H9 (cell line): Measurements from ENCODE around the gene KLK15. TPM values are rescaled to one million over a fixed set of nuclear protein-coding genes. Genes with fewer than 3 reads are reported as not detected.

Experiments
- DNase-seq: peaks from one replicate; pipeline ENCODE4 v3.0.0-alpha.2; 2017
- H2AFZ ChIP-seq: one replicate; pipeline ENCODE4 v1.6.1; 2013; ENCODE audit warnings: mild to moderate bottlenecking, low read length, control low read depth, moderate library complexity
- H2AK5ac ChIP-seq: 2 replicates; pipeline ENCODE4 v1.6.1; 2013; ENCODE audit warnings: low read length, control low read depth, mixed read lengths; ENCODE audit not compliant: insufficient read length
- H2BK120ac ChIP-seq: one replicate; pipeline ENCODE4 v1.6.1; 2013; ENCODE audit warnings: low read depth, mild to moderate bottlenecking, low read length, control low read depth, inconsistent platforms; ENCODE audit not compliant: poor library complexity, severe bottlenecking
- H2BK12ac ChIP-seq: 2 replicates; pipeline ENCODE4 v1.6.1; 2013; ENCODE audit warnings: low read length, control low read depth, mixed read lengths, low read depth; ENCODE audit not compliant: insufficient read length
- H2BK15ac ChIP-seq: 2 replicates; pipeline ENCODE4 v1.6.1; 2013; ENCODE audit warnings: low read depth, low read length, control low read depth
- H2BK20ac ChIP-seq: one replicate; pipeline ENCODE4 v1.6.1; 2013; ENCODE audit warnings: low read depth, mild to moderate bottlenecking, low read length, control low read depth, inconsistent platforms; ENCODE audit not compliant: poor library complexity, severe bottlenecking
- H2BK5ac ChIP-seq: 2 replicates; pipeline ENCODE4 v1.6.1; 2013; ENCODE audit warnings: low read length, control low read depth, mixed read lengths; ENCODE audit not compliant: insufficient read length
- H3K14ac ChIP-seq: 2 replicates; pipeline ENCODE4 v1.6.1; 2013; ENCODE audit warnings: low read length, control low read depth; ENCODE audit not compliant: insufficient read depth
- H3K18ac ChIP-seq: 2 replicates; pipeline ENCODE4 v1.6.1; 2013; ENCODE audit warnings: low read depth, mild to moderate bottlenecking, mixed read lengths, low read length, control low read depth; ENCODE audit not compliant: insufficient read length
- H3K23ac ChIP-seq: 2 replicates; pipeline ENCODE4 v1.6.1; 2013; ENCODE audit warnings: low read length, control low read depth, mixed read lengths, low read depth; ENCODE audit not compliant: insufficient read length
- H3K23me2 ChIP-seq: 2 replicates; pipeline ENCODE4 v1.6.1; 2013; ENCODE audit warnings: low read depth, mild to moderate bottlenecking, mixed read lengths, low read length, control low read depth; ENCODE audit not compliant: insufficient read length, poor library complexity, severe bottlenecking
- H3K27ac ChIP-seq: 2 replicates; pipeline ENCODE4 v1.5.1; 2013; ENCODE audit warnings: low read length, control low read depth, mixed read lengths, low read depth; ENCODE audit not compliant: insufficient read length
- H3K27me3 ChIP-seq: 2 replicates; pipeline ENCODE4 v1.6.1; 2013; ENCODE audit warnings: low read length, control low read depth, inconsistent platforms; ENCODE audit not compliant: insufficient read depth
- H3K4ac ChIP-seq: 2 replicates; pipeline ENCODE4 v1.6.1; 2013; ENCODE audit warnings: low read depth, mild to moderate bottlenecking, control low read depth, inconsistent platforms, low read length, moderate library complexity
- H3K4me1 ChIP-seq: 2 replicates; pipeline ENCODE4 v1.6.1; 2013; ENCODE audit warnings: low read length, control low read depth, inconsistent platforms; ENCODE audit not compliant: insufficient read depth
- H3K4me2 ChIP-seq: 2 replicates; pipeline ENCODE4 v1.6.1; 2013; ENCODE audit warnings: low read length, control low read depth, mixed read lengths; ENCODE audit not compliant: insufficient read length, insufficient read depth
- H3K56ac ChIP-seq: 2 replicates; pipeline ENCODE4 v1.6.1; 2013; ENCODE audit warnings: low read depth, mild to moderate bottlenecking, mixed read lengths, low read length, control low read depth; ENCODE audit not compliant: insufficient read length
- H3K79me1 ChIP-seq: 2 replicates; pipeline ENCODE4 v1.6.1; 2013; ENCODE audit warnings: low read depth, mild to moderate bottlenecking, moderate library complexity, low read length, control low read depth, inconsistent platforms; ENCODE audit not compliant: insufficient read depth, poor library complexity, severe bottlenecking
- H3K79me2 ChIP-seq: 2 replicates; pipeline ENCODE4 v1.6.1; 2013; ENCODE audit warnings: low read length, control low read depth, inconsistent platforms; ENCODE audit not compliant: insufficient read depth
- H3K9ac ChIP-seq: 2 replicates; pipeline ENCODE4 v1.6.1; 2013; ENCODE audit warnings: low read length, control low read depth, mixed read lengths; ENCODE audit not compliant: insufficient read length; ENCODE audit errors: extremely low read depth
- H3K9me3 ChIP-seq: one replicate; pipeline ENCODE4 v1.6.1; 2013; ENCODE audit warnings: low read depth, low read length, inconsistent platforms; ENCODE audit not compliant: control insufficient read depth
- H3T11ph ChIP-seq: one replicate; pipeline ENCODE4 v1.6.1; 2013; ENCODE audit warnings: mild to moderate bottlenecking, low read length, control low read depth, inconsistent platforms
- H4K20me1 ChIP-seq: one replicate; pipeline ENCODE4 v1.6.1; 2013; ENCODE audit not compliant: control insufficient read depth, insufficient read length, insufficient read depth
- H4K5ac ChIP-seq: 2 replicates; pipeline ENCODE4 v1.6.1; 2013; ENCODE audit warnings: low read depth, mild to moderate bottlenecking, mixed read lengths, low read length, control low read depth; ENCODE audit not compliant: insufficient read length
- H4K8ac ChIP-seq: replicated peaks from 2 replicates; pipeline ENCODE4 v1.6.1; 2013; ENCODE audit warnings: low read length, control low read depth, mixed read lengths, low read depth; ENCODE audit not compliant: insufficient read length
- H4K91ac ChIP-seq: 2 replicates; pipeline ENCODE4 v1.6.1; 2013; ENCODE audit warnings: low read depth, mild to moderate bottlenecking, moderate library complexity, mixed read lengths, low read length, control low read depth; ENCODE audit not compliant: insufficient read length
- H3K27ac Mint-ChIP-seq, 3 experiments: 2 replicates in 2 of 3; 3 replicates in 1 of 3; pipeline ENCODE4 v1.8.0; 2020 to 2021; ENCODE audit warnings: mixed read lengths in 3 of 3, mild to moderate bottlenecking in 1 of 3, moderate library complexity in 1 of 3
- H3K27me3 Mint-ChIP-seq: 2 replicates; pipeline ENCODE4 v1.8.0; 2021; ENCODE audit warnings: low read depth, mild to moderate bottlenecking, moderate library complexity, mixed read lengths
- H3K36me3 Mint-ChIP-seq, 3 experiments: 2 replicates in 2 of 3; 3 replicates in 1 of 3; pipeline ENCODE4 v1.8.0; 2020 to 2021; ENCODE audit warnings: low read depth in 3 of 3, mixed read lengths in 3 of 3; ENCODE audit not compliant: insufficient read depth in 1 of 3
- H3K4me1 Mint-ChIP-seq, 2 experiments: 2 replicates each; pipeline ENCODE4 v1.8.0; 2020; ENCODE audit warnings: mixed read lengths in 2 of 2
- H3K4me3 Mint-ChIP-seq, 2 experiments: 2 replicates in 1 of 2; 3 replicates in 1 of 2; pipeline ENCODE4 v1.8.0; 2020 to 2021; ENCODE audit warnings: mild to moderate bottlenecking in 2 of 2, mixed read lengths in 2 of 2, moderate library complexity in 1 of 2
- H3K9me3 Mint-ChIP-seq, 2 experiments: 2 replicates in 1 of 2; 3 replicates in 1 of 2; pipeline ENCODE4 v1.8.0; 2020; ENCODE audit warnings: mild to moderate bottlenecking in 2 of 2, mixed read lengths in 2 of 2, moderate library complexity in 1 of 2
- CTCF ChIP-seq: fragments of 200-600 bp; sonication (generic); conservative IDR thresholded peaks from 3 replicates; pipeline ENCODE4 v1.8.0; 2021; ENCODE audit warnings: antibody characterized with exemption, mild to moderate bottlenecking
- WGBS: extraction: QIAGEN DNeasy Blood & Tissue Kit; methylation state at CpG from one replicate; pipeline ENCODE4 v1.1.7; 2013; ENCODE audit warnings: missing lambda C conversion rate, low lambda C conversion rate, mixed read lengths; ENCODE audit not compliant: insufficient read length; ENCODE audit errors: extremely low coverage; 5-methylcytosine and 5-hydroxymethylcytosine counted together
- total RNA-seq: library from RNA; stranded (reverse); gene quantifications from 2 replicates; pipeline ENCODE4 v1.2.1, GENCODE V29; 2021

KLK15 gene
- total RNA-seq, 1 experiment from 2014 or later = not detected

- no peak within 1 kb of the TSS for H2AK5ac ChIP-seq
- no peaks in the 10 kb centered on the region for H3K23me2 ChIP-seq
- H3K4me3 Mint-ChIP-seq = no peak within 1 kb of the TSS; a peak in 1 of 5 replicates
- no peak within 1 kb of the TSS for H3K27ac Mint-ChIP-seq
- H2BK12ac ChIP-seq = no peak within 1 kb of the TSS
- no peak within 1 kb of the TSS for H3K56ac ChIP-seq
- no peaks in the 10 kb centered on the region for H3K9me3 Mint-ChIP-seq
- no peak for TF ChIP-seq CTCF
- no peak within 1 kb of the TSS for H4K5ac ChIP-seq
- no peak within 1 kb of the TSS for H3K4me2 ChIP-seq
- DNase-seq = no peak
- H4K20me1 ChIP-seq = no peaks in the 10 kb centered on the region
- H3K27ac ChIP-seq = no peak within 1 kb of the TSS
- no peak within 1 kb of the TSS for H2BK120ac ChIP-seq
- no peak within 1 kb of the TSS for H2BK15ac ChIP-seq
- H3K27me3 Mint-ChIP-seq = peaks cover 32% of the 10 kb centered on the region
- H3K9ac ChIP-seq = no peak within 1 kb of the TSS
- no peak within 1 kb of the TSS for H3K4ac ChIP-seq
- H2BK5ac ChIP-seq = no peak within 1 kb of the TSS
- no peak within 1 kb of the TSS for H2BK20ac ChIP-seq
- no peak within 1 kb of the TSS for H4K8ac ChIP-seq
- no peak within 1 kb of the TSS for H4K91ac ChIP-seq
- no peaks in the 10 kb centered on the region for H3K79me1 ChIP-seq
- no peak within 1 kb of the TSS for H3K14ac ChIP-seq
- H3K27me3 ChIP-seq = no peaks in the 10 kb centered on the region
- H3K9me3 ChIP-seq = no peaks in the 10 kb centered on the region
- H3K4me1 ChIP-seq = no peaks in the 10 kb centered on the region
- no peaks in the 10 kb centered on the region for H3K79me2 ChIP-seq
- H3K4me1 Mint-ChIP-seq = peaks cover 9 to 10% of the 10 kb centered on the region in 2 experiments
- H3K18ac ChIP-seq = no peak within 1 kb of the TSS
- H3T11ph ChIP-seq = no peak within 1 kb of the TSS
- H3K36me3 Mint-ChIP-seq = peaks cover 0 to 5% (median 0%) of the 10 kb centered on the region in 3 experiments; a peak in 1 of 7 replicates
- H2AFZ ChIP-seq = no peak within 1 kb of the TSS
- H3K23ac ChIP-seq = no peak within 1 kb of the TSS
- WGBS = no CpG with 5 or more reads among the region's 15 CpGs
Observed at GRCh38 chr19:50790396-50790795, 43.0 kb downstream of the KLK15 start, which contains the start of gene ACP4. Gene ACP4 (plus strand): TSS chr19:50790415. CDS start chr19:50790415, 0 bp downstream.
